ENCODE results near the gene APOO. TPM values are rescaled to one million over a fixed set of nuclear protein-coding genes. Genes with fewer than 3 reads are reported as not detected.

APOO gene
- total RNA-seq, 1 donor from 2014 or later, result 8.6 TPM

DNA sequence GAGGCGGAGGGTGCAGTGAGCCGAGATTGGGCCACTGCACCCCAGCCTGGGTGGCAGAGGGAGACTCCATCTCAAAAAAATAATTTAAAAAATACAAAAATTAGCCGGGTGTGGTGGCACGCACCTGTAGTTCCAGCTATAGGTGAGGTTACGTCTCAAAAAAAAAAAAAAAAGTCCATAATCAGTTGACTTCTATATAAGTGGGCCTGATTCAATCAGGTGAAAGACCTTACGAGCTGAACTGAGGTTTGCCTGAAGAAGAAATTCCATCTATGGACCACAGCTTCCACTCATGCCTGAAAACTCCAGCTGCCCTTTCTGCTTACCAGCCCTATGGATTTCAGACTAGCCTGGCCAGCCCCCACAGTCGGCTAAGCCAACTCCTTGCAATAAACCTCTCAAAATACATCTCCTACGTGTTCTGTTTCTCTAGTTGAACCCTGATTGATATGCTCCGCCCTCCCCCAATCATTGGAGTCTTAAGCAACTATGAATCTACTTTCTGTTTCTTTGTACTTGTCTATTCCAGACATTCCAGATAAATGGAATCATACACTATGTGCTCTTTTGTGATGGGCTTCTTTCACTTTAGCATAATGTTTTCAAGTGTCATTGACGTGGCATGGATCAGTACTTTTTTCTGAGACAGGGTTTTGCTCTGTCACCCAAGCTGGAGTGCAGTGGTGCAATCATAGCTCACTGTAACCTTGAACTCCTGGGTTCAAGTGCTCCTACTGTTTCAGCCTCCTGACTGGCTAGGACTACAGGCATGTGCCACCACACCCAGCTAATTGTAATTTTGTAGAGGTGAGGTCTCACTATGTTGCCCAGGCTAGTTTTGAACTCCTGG, 88.1 kb downstream of the APOO start:
- DNase-seq (ENCODE audit: extremely low spot score in 2 of 2), result no peak
- no peak for TF ChIP-seq POLR2AphosphoS5 (IDR thresholded peaks at IDR 0.05; ENCODE audit: insufficient read depth in 1 of 2, low read depth in 1 of 2)
- TF ChIP-seq, protein P1, sequence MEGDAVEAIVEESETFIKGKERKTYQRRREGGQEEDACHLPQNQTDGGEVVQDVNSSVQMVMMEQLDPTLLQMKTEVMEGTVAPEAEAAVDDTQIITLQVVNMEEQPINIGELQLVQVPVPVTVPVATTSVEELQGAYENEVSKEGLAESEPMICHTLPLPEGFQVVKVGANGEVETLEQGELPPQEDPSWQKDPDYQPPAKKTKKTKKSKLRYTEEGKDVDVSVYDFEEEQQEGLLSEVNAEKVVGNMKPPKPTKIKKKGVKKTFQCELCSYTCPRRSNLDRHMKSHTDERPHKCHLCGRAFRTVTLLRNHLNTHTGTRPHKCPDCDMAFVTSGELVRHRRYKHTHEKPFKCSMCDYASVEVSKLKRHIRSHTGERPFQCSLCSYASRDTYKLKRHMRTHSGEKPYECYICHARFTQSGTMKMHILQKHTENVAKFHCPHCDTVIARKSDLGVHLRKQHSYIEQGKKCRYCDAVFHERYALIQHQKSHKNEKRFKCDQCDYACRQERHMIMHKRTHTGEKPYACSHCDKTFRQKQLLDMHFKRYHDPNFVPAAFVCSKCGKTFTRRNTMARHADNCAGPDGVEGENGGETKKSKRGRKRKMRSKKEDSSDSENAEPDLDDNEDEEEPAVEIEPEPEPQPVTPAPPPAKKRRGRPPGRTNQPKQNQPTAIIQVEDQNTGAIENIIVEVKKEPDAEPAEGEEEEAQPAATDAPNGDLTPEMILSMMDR (IDR thresholded peaks at IDR 0.05), result no peak
- no peak for TF ChIP-seq POLR2A (IDR thresholded peaks at IDR 0.05)
- Histone ChIP-seq H3K27me3 (no peaks in the 10 kb centered on the region), H3K9me3 (no peaks in the 10 kb centered on the region), H3K27ac (no peak overlapping the region), H3K36me3 (no peaks in the 10 kb centered on the region), H3K4me3 (no peak overlapping the region), H3K4me1 (no peaks in the 10 kb centered on the region)
- intact Hi-C loops (cut with DNase I), result no loop called here

- TF ChIP-seq POLR2AphosphoS5 (IDR thresholded peaks at IDR 0.05; ENCODE audit: insufficient read depth in 1 of 2, low read depth in 1 of 2), result no peak
- TF ChIP-seq, protein P1 (IDR thresholded peaks at IDR 0.05), result no peak
- no peak for TF ChIP-seq POLR2A (IDR thresholded peaks at IDR 0.05)
- no peak for DNase-seq (ENCODE audit: extremely low spot score in 2 of 2)
- intact Hi-C loops (cut with DNase I), result no loop called here
Measured at GRCh38 chrX:23817979-23818336, 89.8 kb downstream of the APOO start.

DNA sequence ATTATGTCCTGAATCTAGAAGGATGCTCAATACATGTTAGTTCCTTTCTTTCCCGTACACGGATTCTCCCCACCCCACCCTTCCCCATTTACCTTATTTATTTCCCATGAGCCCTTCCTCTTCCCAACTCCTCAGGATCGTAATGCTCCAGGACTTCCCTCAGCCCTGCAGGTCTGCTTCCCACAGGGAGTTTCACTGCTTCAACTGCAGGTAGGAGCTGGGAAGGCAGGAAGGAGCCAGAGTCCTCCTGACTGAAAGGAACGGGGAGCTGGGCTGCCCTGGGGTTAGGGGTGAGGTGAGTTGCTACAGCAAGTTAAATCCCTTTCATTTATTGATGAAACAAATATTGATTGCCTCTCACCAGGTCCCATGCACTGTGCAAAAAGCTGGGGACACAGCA, 91.6 kb downstream of the APOO start:
- Histone ChIP-seq H3K27me3 (no peaks in the 10 kb centered on the region), H3K36me3 (no peaks in the 10 kb centered on the region), H3K4me3 (no peak overlapping the region), H3K4me1 (no peaks in the 10 kb centered on the region), H3K27ac (no peak overlapping the region), H3K9me3 (no peaks in the 10 kb centered on the region)
- intact Hi-C loops (cut with DNase I), result no loop called here
- no peak for TF ChIP-seq POLR2AphosphoS5 (IDR thresholded peaks at IDR 0.05; ENCODE audit: insufficient read depth in 1 of 2, low read depth in 1 of 2)
- no peak for TF ChIP-seq POLR2A (IDR thresholded peaks at IDR 0.05)
- TF ChIP-seq, protein P1 (IDR thresholded peaks at IDR 0.05), result no peak
- DNase-seq (ENCODE audit: extremely low spot score in 2 of 2), result no peak

More at GRCh38 chrX:23817979-23818336, 89.8 kb downstream of the APOO start:
- H3K4me3 ChIP-seq, result no peak overlapping the region
- no peaks in the 10 kb centered on the region for H3K27me3 ChIP-seq
- no peak overlapping the region for H3K27ac ChIP-seq
- no peaks in the 10 kb centered on the region for H3K9me3 ChIP-seq
- no peaks in the 10 kb centered on the region for H3K36me3 ChIP-seq
- H3K4me1 ChIP-seq, result no peaks in the 10 kb centered on the region

DNA sequence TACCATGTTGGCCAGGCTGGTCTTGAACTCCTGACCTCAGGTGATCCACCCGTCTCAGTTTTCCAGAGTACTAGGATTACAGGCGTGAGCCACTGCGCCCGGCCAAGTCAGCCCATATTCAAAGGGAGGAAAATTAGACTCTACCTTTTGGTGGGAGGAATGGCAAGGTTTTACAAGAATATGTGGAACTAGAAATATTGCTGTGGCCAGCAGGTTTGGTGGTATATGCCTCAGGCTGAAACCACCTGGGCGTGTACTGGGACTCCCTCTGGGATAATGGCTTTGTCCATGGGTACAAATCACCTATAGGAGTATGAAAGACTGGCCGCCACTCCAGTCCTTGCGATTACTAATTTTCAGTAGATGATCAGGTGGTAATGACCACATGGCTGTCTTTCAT, 92.4 kb downstream of the APOO start:
- Histone ChIP-seq H3K4me1 (no peaks in the 10 kb centered on the region), H3K9me3 (no peaks in the 10 kb centered on the region), H3K36me3 (no peaks in the 10 kb centered on the region), H3K27me3 (no peaks in the 10 kb centered on the region), H3K27ac (no peak overlapping the region), H3K4me3 (no peak overlapping the region)
- intact Hi-C loops (cut with DNase I), result no loop called here
- no peak for DNase-seq (ENCODE audit: extremely low spot score in 2 of 2)
- TF ChIP-seq POLR2A (IDR thresholded peaks at IDR 0.05) (no peak), POLR2AphosphoS5 (IDR thresholded peaks at IDR 0.05; ENCODE audit: insufficient read depth in 1 of 2, low read depth in 1 of 2) (no peak)
- TF ChIP-seq, protein P1 (IDR thresholded peaks at IDR 0.05), result no peak

DNA sequence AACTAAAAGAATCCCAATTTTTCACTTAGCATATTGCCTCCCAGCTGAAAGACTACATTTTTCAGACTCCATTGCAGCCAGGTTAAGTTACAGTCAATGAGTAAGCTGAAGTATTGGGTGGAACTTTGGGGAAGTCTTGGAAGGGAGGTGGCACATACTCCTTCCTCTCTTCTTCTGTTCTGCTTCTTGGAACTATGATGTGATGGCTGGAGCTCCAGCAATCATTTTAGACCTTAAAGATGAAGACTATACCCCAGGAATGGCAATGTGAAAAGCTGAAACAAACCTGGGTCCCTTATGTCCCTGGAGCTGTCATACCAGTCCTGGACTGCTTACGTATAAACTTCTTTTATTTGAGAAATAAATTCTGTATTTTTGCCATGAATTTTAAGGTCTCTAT, 93.9 kb downstream of the APOO start:
- intact Hi-C loops (cut with DNase I), result no loop called here
- Histone ChIP-seq H3K36me3 (no peaks in the 10 kb centered on the region), H3K9me3 (no peaks in the 10 kb centered on the region), H3K4me3 (no peak overlapping the region), H3K27ac (no peak overlapping the region), H3K27me3 (no peaks in the 10 kb centered on the region), H3K4me1 (no peaks in the 10 kb centered on the region)
- DNase-seq (ENCODE audit: extremely low spot score in 2 of 2), result no peak
- no peak for TF ChIP-seq POLR2AphosphoS5 (IDR thresholded peaks at IDR 0.05; ENCODE audit: insufficient read depth in 1 of 2, low read depth in 1 of 2)

Data from vagina (tissue), 2 donors.